ENCODE data around the gene HMGN1.

GRCh38 chr21:39364949-39365348 lies 16.1 kb upstream of the HMGN1 start:
- TF ChIP-seq, protein P1, sequence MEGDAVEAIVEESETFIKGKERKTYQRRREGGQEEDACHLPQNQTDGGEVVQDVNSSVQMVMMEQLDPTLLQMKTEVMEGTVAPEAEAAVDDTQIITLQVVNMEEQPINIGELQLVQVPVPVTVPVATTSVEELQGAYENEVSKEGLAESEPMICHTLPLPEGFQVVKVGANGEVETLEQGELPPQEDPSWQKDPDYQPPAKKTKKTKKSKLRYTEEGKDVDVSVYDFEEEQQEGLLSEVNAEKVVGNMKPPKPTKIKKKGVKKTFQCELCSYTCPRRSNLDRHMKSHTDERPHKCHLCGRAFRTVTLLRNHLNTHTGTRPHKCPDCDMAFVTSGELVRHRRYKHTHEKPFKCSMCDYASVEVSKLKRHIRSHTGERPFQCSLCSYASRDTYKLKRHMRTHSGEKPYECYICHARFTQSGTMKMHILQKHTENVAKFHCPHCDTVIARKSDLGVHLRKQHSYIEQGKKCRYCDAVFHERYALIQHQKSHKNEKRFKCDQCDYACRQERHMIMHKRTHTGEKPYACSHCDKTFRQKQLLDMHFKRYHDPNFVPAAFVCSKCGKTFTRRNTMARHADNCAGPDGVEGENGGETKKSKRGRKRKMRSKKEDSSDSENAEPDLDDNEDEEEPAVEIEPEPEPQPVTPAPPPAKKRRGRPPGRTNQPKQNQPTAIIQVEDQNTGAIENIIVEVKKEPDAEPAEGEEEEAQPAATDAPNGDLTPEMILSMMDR (IDR thresholded peaks at IDR 0.05; ENCODE audit: low read length): no peak
- TF ChIP-seq EZH2 (IDR thresholded peaks at IDR 0.05; ENCODE audit: borderline replicate concordance, low read length): no peak
